ENCODE measurements around the gene PRF1. TPM values are rescaled to one million over a fixed set of nuclear protein-coding genes. Genes with fewer than 3 reads are reported as not detected.

The PRF1 gene
- total and polyA plus RNA-seq, 3 experiments from 2014 or later: 94.8 to 762 (median 95.7) TPM

DNA sequence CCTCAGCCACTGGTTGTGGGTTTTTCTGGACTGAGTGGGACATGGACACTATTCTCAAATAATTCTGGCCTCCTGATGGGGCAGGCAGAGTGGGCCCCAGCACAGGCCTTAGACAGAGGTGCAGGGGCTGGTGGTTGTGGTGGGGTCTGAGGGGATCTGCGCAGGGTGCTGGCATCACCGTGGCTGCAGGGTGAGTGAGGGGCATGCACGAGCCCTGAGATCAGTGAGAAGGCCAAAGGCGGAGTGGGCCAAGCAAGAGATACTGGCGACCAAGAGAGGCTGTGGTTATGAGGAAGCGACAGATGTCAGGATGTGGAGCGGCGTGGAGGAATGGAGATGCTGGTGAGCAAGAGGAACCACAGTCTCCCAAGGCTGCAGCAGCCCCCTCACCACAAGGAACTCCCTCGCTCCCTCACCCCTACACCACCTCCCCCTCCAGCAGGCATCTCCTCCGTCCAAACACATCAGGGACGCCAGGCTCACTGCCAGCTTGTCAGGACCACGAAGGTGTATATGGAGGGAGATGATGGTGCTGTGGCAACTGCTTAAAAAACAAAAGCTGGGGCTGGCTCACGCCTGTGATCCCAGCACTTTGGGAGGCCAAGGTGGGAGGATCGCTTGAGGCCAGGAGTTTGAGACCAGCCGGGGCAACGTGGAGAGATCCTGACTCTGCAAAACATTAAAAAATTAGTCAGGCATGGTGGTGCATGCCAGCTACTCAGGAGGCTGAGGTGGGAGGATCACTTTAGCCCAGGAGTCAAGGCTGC, 9.6 kb downstream of the PRF1 start:
- H3K9me3 ChIP-seq (ENCODE audit: low read length): no peaks in the 10 kb centered on the region
- H3K9me3 Mint-ChIP-seq: no peaks in the 10 kb centered on the region
- H3K36me3 Mint-ChIP-seq: peaks cover 16 to 31% (median 25%) of the 10 kb centered on the region in 3 donors
- peaks cover 0 to 1% of the 10 kb centered on the region in 2 donors for H3K27me3 Mint-ChIP-seq
- POLR2A ChIA-PET: interaction anchor here (0.9 to 1.5 kb wide), 2 partner anchors 9 to 17 kb away, joined by 3 read pairs; no protein-coding TSS in a partner anchor
- peaks cover 35% of the 10 kb centered on the region for H3K4me1 ChIP-seq (ENCODE audit: insufficient read depth, low read length)
- peaks cover 67 to 88% (median 69%) of the 10 kb centered on the region in 3 donors for H3K4me1 Mint-ChIP-seq
- no peak for DNase-seq
- peak overlapping the region in 7 of 8 donors; percentile 23 to 85 (median 80) for H3K27ac Mint-ChIP-seq
- H3K4me3 ChIP-seq (ENCODE audit: low read length): no peak overlapping the region
- H3K4me3 Mint-ChIP-seq: peak overlapping the region in 1 of 7 donors; percentile 51
- peaks cover 19% of the 10 kb centered on the region for H3K36me3 ChIP-seq (ENCODE audit: insufficient read depth, low read length)
- H3K27ac ChIP-seq (ENCODE audit: low read depth, low read length): no peak overlapping the region
- no peaks in the 10 kb centered on the region for H3K27me3 ChIP-seq (ENCODE audit: insufficient read depth, low read length, poor library complexity, severe bottlenecking)
- CTCF ChIA-PET: interaction anchor here (1.2 to 2.7 kb wide), 2 partner anchors 24 to 33 kb away, joined by 4 to 13 read pairs; no protein-coding TSS in a partner anchor

DNA sequence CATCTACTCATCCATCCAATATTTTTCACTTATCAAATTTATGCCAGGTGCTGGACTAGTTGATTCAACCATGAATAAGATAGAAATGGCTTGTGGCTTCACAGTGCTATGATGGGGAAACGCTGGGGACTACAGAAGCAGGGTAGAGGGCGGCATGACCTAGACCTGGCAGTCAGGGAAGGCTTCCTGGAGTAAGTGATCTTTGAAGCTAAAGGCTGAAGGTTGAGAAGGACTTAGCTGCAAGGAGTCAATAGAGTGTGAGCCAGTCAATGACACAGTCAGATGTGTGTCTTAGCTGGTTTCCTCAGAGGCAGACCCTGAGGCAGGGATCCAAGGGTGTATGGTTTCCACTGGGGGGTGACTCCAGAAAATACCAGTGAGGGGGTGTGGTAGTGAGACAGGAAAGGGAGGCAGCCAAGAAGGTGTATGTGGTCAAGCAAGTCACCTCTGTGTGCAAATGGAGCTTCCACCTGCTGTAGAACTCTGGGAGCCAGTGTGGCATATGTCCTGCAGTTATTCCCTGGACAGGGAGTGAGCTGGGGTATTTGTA, 10.3 kb downstream of the PRF1 start:
- Histone ChIP-seq H3K9me3 (ENCODE audit: low read length) (no peaks in the 10 kb centered on the region), H3K36me3 (ENCODE audit: insufficient read depth, low read length) (peaks cover 12% of the 10 kb centered on the region), H3K27ac (ENCODE audit: low read depth, low read length) (no peak overlapping the region), H3K4me3 (ENCODE audit: low read length) (no peak overlapping the region), H3K4me1 (ENCODE audit: insufficient read depth, low read length) (peaks cover 29% of the 10 kb centered on the region), H3K27me3 (ENCODE audit: insufficient read depth, low read length, poor library complexity, severe bottlenecking) (no peaks in the 10 kb centered on the region)
- Mint-ChIP-seq H3K27me3 (peaks cover 0 to 1% of the 10 kb centered on the region in 2 donors), H3K4me3 (peak overlapping the region in 1 of 7 donors; percentile 7), H3K27ac (peak overlapping the region in 7 of 8 donors; percentile 17 to 85 (median 61)), H3K36me3 (peaks cover 12 to 24% (median 18%) of the 10 kb centered on the region in 3 donors), H3K9me3 (no peaks in the 10 kb centered on the region), H3K4me1 (peaks cover 60 to 81% (median 64%) of the 10 kb centered on the region in 3 donors)
- ChIA-PET POLR2A (interaction anchor here (0.9 to 1.5 kb wide), 2 partner anchors 10 to 16 kb away, joined by 3 read pairs; no protein-coding TSS in a partner anchor), CTCF (interaction anchor here (1.3 to 2.7 kb wide), 2 partner anchors 33 kb away, joined by 5 to 13 read pairs; no protein-coding TSS in a partner anchor)
- peak in 1 of 5 donors; percentile 26 for DNase-seq

DNA sequence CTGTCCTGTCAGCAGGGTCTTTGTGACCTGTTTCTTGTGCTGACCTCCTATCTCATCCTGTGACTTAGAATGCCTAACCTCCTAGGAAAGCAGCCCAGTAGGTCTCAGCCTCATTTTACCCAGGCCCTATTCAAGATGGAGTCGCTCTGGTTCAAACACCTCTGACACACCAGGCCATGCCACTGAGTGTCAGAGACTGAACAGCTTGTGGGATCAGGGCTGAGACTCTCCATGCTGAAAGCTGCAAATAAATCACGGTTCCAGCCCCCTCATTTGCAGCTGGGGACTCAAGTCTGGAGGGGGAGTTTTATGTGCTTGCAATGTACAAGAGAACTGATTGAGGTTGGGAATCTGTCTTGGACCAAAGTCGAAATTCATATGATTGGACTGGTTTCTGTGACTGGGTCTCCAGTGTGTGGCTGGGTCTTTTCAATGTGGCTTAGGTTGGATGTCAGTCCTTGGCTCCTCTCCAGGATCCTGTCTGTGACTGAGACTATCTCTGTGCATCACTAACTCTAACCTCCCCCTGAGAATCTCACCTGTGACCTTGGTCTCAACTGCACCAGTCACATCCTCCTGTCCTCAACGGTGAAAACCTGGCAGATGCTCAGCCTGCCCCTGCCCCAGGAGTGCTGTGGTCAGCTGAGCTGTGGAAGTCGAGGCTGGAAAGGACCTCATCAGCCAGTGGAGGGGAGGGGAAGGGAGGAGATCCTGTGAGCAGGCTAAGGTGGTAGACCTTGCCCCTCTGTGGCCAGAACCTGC, 11.7 kb downstream of the PRF1 start:
- Histone ChIP-seq H3K9me3 (ENCODE audit: low read length) (no peaks in the 10 kb centered on the region), H3K4me3 (ENCODE audit: low read length) (no peak overlapping the region), H3K4me1 (ENCODE audit: insufficient read depth, low read length) (peaks cover 14% of the 10 kb centered on the region), H3K36me3 (ENCODE audit: insufficient read depth, low read length) (no peaks in the 10 kb centered on the region), H3K27me3 (ENCODE audit: insufficient read depth, low read length, poor library complexity, severe bottlenecking) (no peaks in the 10 kb centered on the region), H3K27ac (ENCODE audit: low read depth, low read length) (no peak overlapping the region)
- ChIA-PET POLR2A (interaction anchor here (0.6 to 1.5 kb wide), 2 partner anchors 12 to 15 kb away, joined by 3 read pairs; partner anchors contain the start of gene PRF1), CTCF (interaction anchor here (0.9 to 1.3 kb wide), 2 partner anchors 12 to 32 kb away, joined by 3 to 5 read pairs; partner anchors contain the start of gene PRF1)
- H3K4me1 Mint-ChIP-seq: peaks cover 46 to 67% (median 50%) of the 10 kb centered on the region in 3 donors
- peak in 1 of 5 donors; percentile 10 for DNase-seq
- peaks cover 5 to 10% (median 7%) of the 10 kb centered on the region in 3 donors for H3K36me3 Mint-ChIP-seq
- H3K9me3 Mint-ChIP-seq: no peaks in the 10 kb centered on the region
- H3K27me3 Mint-ChIP-seq: peaks cover 0 to 1% of the 10 kb centered on the region in 2 donors
- H3K4me3 Mint-ChIP-seq: no peak overlapping the region
- H3K27ac Mint-ChIP-seq: peak overlapping the region in 3 of 8 donors; percentile 6 to 63 (median 45)

DNA sequence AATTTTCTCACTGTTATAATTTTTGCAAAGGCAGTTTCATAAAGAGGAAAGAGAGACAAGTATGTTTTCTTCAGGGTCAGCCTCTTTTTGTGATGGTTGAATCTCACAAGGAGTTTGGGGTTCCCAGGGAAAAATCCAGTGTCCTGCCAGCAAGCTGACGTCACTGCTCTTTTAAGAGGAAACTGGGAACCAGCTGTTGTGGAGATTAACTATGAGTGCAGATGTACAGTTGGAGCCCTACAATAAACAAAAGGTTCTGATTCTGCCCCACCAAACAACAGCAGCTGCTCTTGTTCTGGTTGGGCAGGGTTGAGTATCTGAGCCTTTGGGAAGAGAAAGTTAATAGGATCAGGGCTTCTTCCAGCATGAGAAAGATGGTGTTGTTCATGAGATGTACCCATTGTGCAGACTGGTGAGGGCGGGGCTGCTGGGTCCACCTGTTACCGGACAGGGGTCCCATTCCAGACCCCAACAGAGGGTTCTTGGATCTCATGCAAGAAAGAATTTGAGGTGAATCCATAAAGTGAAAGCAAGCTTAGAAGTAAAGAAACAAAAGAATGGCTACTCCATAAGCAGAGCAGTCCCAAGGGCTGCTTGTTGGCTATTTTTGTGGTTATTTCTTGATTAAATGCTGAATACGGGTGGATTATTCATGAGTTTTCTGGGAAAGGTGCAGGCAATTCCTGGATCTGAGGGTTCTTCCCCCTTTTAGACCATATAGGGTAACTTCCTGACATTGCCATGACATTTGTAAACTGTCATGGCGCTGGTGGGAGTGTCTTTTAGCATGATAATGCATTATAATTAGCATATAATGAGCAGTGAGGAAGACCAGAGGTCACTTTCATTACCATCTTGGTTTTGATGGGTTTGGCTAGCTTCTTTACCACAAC, 12.5 kb downstream of the PRF1 start:
- H3K4me1 Mint-ChIP-seq: peaks cover 38 to 58% (median 41%) of the 10 kb centered on the region in 3 donors
- DNase-seq: peak in 1 of 5 donors; percentile 22
- ChIA-PET POLR2A (no interaction called here), CTCF (no interaction called here)
- H3K27me3 Mint-ChIP-seq: no peaks in the 10 kb centered on the region
- no peaks in the 10 kb centered on the region for H3K9me3 Mint-ChIP-seq
- H3K4me3 Mint-ChIP-seq: no peak overlapping the region
- Histone ChIP-seq H3K9me3 (ENCODE audit: low read length) (no peaks in the 10 kb centered on the region), H3K27ac (ENCODE audit: low read depth, low read length) (no peak overlapping the region), H3K4me1 (ENCODE audit: insufficient read depth, low read length) (peaks cover 9% of the 10 kb centered on the region), H3K4me3 (ENCODE audit: low read length) (no peak overlapping the region), H3K36me3 (ENCODE audit: insufficient read depth, low read length) (no peaks in the 10 kb centered on the region), H3K27me3 (ENCODE audit: insufficient read depth, low read length, poor library complexity, severe bottlenecking) (no peaks in the 10 kb centered on the region)
- peak overlapping the region in 1 of 8 donors; percentile 43 for H3K27ac Mint-ChIP-seq
- H3K36me3 Mint-ChIP-seq: peaks cover 0 to 6% (median 4%) of the 10 kb centered on the region in 3 donors

DNA sequence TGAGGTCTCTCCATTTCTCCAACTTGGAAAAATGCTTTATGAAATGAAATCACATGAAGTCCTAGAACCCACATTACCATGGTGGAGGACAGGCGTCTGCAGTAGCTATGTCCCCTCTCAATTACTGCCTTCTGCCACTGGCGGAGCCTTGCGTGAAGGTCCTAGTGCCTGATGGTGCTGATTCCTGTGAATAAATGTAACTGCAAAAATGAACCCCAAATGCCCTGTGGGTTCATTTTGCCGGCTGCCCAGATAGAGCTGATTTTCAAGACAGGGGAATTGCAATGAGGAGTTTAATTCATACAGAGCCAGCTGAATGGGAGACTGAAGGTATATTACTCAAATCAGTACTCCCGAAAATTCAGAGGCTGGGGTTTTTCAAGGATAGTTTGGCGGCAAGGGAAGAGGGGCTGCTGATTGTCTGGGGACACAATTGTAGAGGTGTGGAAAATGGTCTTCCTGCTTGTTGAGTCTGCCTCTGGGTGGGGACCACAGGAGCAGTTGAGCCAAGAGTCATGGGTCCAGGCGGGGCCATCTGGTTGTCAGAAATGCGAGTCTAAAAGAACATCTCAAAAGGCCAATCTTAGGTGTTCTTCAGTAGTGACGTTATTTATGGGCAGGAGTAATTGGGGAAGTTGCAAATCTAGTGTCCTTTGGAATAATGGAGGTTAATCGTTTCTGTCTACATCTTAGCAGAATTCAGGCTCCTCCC, 13.5 kb downstream of the PRF1 start:
- DNase-seq: no peak
- H3K27me3 ChIP-seq (ENCODE audit: insufficient read depth, low read length, poor library complexity, severe bottlenecking): no peaks in the 10 kb centered on the region
- Mint-ChIP-seq H3K4me3 (no peak overlapping the region), H3K4me1 (peaks cover 30 to 50% (median 36%) of the 10 kb centered on the region in 3 donors), H3K36me3 (peaks cover 0 to 6% (median 4%) of the 10 kb centered on the region in 3 donors), H3K9me3 (no peaks in the 10 kb centered on the region), H3K27me3 (no peaks in the 10 kb centered on the region), H3K27ac (no peak overlapping the region)
- H3K4me3 ChIP-seq (ENCODE audit: low read length): no peak overlapping the region
- CTCF ChIA-PET: interaction anchor here (1.5 kb wide), 1 partner anchor 30 kb away, joined by 3 read pairs; no protein-coding TSS in a partner anchor
- H3K4me1 ChIP-seq (ENCODE audit: insufficient read depth, low read length): peaks cover 5% of the 10 kb centered on the region
- no peaks in the 10 kb centered on the region for H3K36me3 ChIP-seq (ENCODE audit: insufficient read depth, low read length)
- POLR2A ChIA-PET: no interaction called here
- no peaks in the 10 kb centered on the region for H3K9me3 ChIP-seq (ENCODE audit: low read length)
- H3K27ac ChIP-seq (ENCODE audit: low read depth, low read length): no peak overlapping the region

DNA sequence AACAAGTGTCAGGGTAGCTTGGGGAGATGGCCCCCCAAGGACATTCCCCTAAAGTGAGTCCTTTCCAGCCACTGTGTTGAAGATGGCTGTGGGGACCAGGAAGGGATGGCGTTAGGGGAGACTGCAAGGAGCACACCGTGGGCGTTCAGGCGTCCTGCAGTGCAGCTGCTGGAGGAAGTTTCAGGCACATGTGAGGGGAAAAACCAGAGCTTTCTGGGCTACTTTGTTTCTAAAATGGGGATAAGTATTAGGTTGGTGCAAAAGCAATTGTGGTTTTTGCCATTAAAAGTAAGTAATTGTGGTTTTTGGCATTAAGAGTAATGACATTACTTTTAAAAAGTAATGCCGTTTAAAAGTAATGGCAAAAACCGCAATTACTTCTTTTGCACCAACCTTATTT, 14.3 kb downstream of the PRF1 start:
- Histone ChIP-seq H3K4me3 (ENCODE audit: low read length) (no peak overlapping the region), H3K27ac (ENCODE audit: low read depth, low read length) (no peak overlapping the region), H3K4me1 (ENCODE audit: insufficient read depth, low read length) (peaks cover 5% of the 10 kb centered on the region), H3K27me3 (ENCODE audit: insufficient read depth, low read length, poor library complexity, severe bottlenecking) (no peaks in the 10 kb centered on the region), H3K9me3 (ENCODE audit: low read length) (no peaks in the 10 kb centered on the region), H3K36me3 (ENCODE audit: insufficient read depth, low read length) (no peaks in the 10 kb centered on the region)
- Mint-ChIP-seq H3K4me3 (no peak overlapping the region), H3K9me3 (no peaks in the 10 kb centered on the region), H3K36me3 (peaks cover 0 to 6% (median 4%) of the 10 kb centered on the region in 3 donors), H3K27me3 (no peaks in the 10 kb centered on the region), H3K27ac (no peak overlapping the region), H3K4me1 (peaks cover 24 to 42% (median 36%) of the 10 kb centered on the region in 3 donors)
- peak in 1 of 5 donors; percentile 30 for DNase-seq
- CTCF ChIA-PET: interaction anchor here (1.5 kb wide), 1 partner anchor 29 kb away, joined by 3 read pairs; no protein-coding TSS in a partner anchor
- POLR2A ChIA-PET: no interaction called here
